ENCODE measurements around the gene LIPG.

LIPG gene

GRCh38 chr18:49613141-49613640 is 51.3 kb downstream of the LIPG start:
- peak in 1 of 14 donors; percentile 26 for DNase-seq

- DNase-seq: no peak
Observed at GRCh38 chr18:49613641-49614151, 51.8 kb downstream of the LIPG start.

GRCh38 chr18:49616618-49617328 is 54.9 kb downstream of the LIPG start:
- DNase-seq: no peak

GRCh38 chr18:49617329-49617695 is 55.5 kb downstream of the LIPG start:
- no peak for DNase-seq

GRCh38 chr18:49617865-49618264 is 56.0 kb downstream of the LIPG start:
- no peak for DNase-seq

GRCh38 chr18:49618742-49619681 is 57.2 kb downstream of the LIPG start:
- DNase-seq: no peak

- no peak for DNase-seq
Observed at GRCh38 chr18:49619801-49620200, 57.9 kb downstream of the LIPG start.

- no peak for DNase-seq
Observed at GRCh38 chr18:49621301-49621700, 59.4 kb downstream of the LIPG start.

GRCh38 chr18:49621717-49622351 is 60.0 kb downstream of the LIPG start:
- no peak for DNase-seq

- no peak for DNase-seq
Observed at GRCh38 chr18:49623571-49623970, 61.7 kb downstream of the LIPG start.

- DNase-seq: no peak
Observed at GRCh38 chr18:49625021-49625691, 63.3 kb downstream of the LIPG start.

GRCh38 chr18:49626842-49627467 is 65.1 kb downstream of the LIPG start:
- no peak for DNase-seq

GRCh38 chr18:49628119-49628518 is 66.3 kb downstream of the LIPG start:
- DNase-seq: no peak

- DNase-seq: peak in 10 of 14 donors; percentile 12 to 74 (median 59)
Observed at GRCh38 chr18:49628881-49629795, 67.3 kb downstream of the LIPG start.

GRCh38 chr18:49630246-49630699 is 68.4 kb downstream of the LIPG start:
- DNase-seq: no peak

- no peak for DNase-seq
Observed at GRCh38 chr18:49631146-49631866, 69.4 kb downstream of the LIPG start.

GRCh38 chr18:49632588-49632987 is 70.7 kb downstream of the LIPG start:
- no peak for DNase-seq

- DNase-seq: no peak
Observed at GRCh38 chr18:49638209-49638785, 76.4 kb downstream of the LIPG start.

- DNase-seq: no peak
Observed at GRCh38 chr18:49638891-49639557, 77.2 kb downstream of the LIPG start.
